Calu3 (cell line): ENCODE data around the gene TSHR. TPM values are rescaled to one million over a fixed set of nuclear protein-coding genes. Genes with fewer than 3 reads are reported as not detected.
"Not testable (repeated sequence)": the region's sequence is repeated elsewhere in the genome, so short reads cannot be mapped to it uniquely, and the experiment has no call there.

Source experiments
- BruUV-seq: library from RNA; stranded (reverse); fragments of 400-500 nt; replicated peaks from 2 replicates; lab custom pipeline; 2021; lab: Mats Ljungman, UMichigan
- CTCF ChIA-PET: fragments of 300-600 bp; sonication (Branson Sonifier 250); formaldehyde crosslinking; loops from one replicate; lab custom pipeline; 2022; ENCODE audit warnings: antibody characterized with exemption; lab: Charles Lee
- DNase-seq: peaks from one replicate; pipeline ENCODE4 v3.0.0; 2022
- H3K27ac Mint-ChIP-seq: one replicate; pipeline ENCODE4 v1.8.0; 2022; ENCODE audit warnings: mixed read lengths; ENCODE audit not compliant: unreplicated experiment
- H3K27me3 Mint-ChIP-seq: one replicate; pipeline ENCODE4 v1.8.0; 2022; ENCODE audit warnings: mixed read lengths; ENCODE audit not compliant: unreplicated experiment
- H3K36me3 Mint-ChIP-seq: one replicate; pipeline ENCODE4 v1.8.0; 2022; ENCODE audit warnings: mild to moderate bottlenecking, moderate library complexity, mixed read lengths; ENCODE audit not compliant: insufficient read depth, unreplicated experiment
- H3K4me1 Mint-ChIP-seq: one replicate; pipeline ENCODE4 v1.8.0; 2022; ENCODE audit warnings: mild to moderate bottlenecking, low read depth, mixed read lengths; ENCODE audit not compliant: unreplicated experiment
- H3K4me3 Mint-ChIP-seq: one replicate; pipeline ENCODE4 v1.8.0; 2022; ENCODE audit warnings: mild to moderate bottlenecking, low read depth, moderate library complexity, mixed read lengths; ENCODE audit not compliant: unreplicated experiment
- H3K9me3 Mint-ChIP-seq: one replicate; pipeline ENCODE4 v1.8.0; 2022; ENCODE audit warnings: low read depth, mixed read lengths; ENCODE audit not compliant: unreplicated experiment
- intact Hi-C: fragments of 100-400 bp; cut with micrococcal nuclease; formaldehyde crosslinking; loops from one replicate; pipeline ENCODE4 v1.10.0; 2022; ENCODE audit not compliant: unreplicated experiment
- total RNA-seq: library from RNA; stranded (reverse); gene quantifications from 2 replicates; pipeline ENCODE4 v1.2.3, GENCODE V29; 2022
- TF ChIP-seq, protein P1 (sequence below): fragments of 200-600 bp; IDR thresholded peaks from one replicate; pipeline ENCODE4 v1.8.0; 2022; ENCODE audit warnings: antibody characterized with exemption; ENCODE audit not compliant: unreplicated experiment

Gene TSHR
- total RNA-seq, 1 experiment from 2014 or later: not detected

DNA sequence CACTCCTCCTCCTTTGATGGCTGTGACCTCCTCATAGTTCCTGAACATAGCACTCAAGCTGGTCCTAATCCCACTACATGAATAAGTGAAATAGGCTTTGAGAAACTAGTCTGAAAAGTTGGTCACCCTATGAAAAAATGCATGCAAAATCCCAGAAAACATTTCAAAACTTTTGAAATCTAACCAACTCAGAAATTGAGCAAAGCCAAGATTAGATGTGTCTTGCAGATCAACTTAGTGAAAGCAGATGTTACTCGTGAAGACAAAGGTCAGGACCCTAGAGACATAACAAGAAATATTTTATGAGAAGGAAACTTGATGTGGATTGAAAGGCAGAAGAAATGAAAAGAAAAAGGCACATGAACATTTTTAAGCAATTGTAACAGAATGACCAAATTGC, 63.3 kb downstream of the TSHR start:
- H3K4me3 Mint-ChIP-seq: no peak overlapping the region
- no TSS peak for BruUV-seq

DNA sequence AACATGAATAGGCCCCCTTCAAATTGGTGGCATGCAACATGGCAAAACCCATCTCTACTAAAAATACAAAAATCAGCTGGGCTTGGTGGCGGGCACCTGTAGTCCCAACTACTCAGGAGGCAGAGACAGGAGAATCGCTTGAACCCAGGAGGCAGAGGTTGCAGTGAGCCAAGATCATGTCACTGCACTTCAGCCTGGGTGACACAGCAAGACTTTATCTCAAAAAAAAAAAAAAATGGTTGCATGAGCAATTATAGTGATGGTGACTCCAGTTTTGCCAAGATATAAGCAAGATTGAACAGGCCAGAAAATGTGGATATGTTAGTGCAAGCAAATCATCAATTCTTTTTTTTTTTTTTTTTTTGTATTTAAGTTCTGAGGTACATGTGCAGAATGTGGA, 63.7 kb downstream of the TSHR start:
- intact Hi-C loops, DNase-seq, H3K4me1 Mint-ChIP-seq, BruUV-seq, H3K36me3 Mint-ChIP-seq, H3K4me3 Mint-ChIP-seq, CTCF ChIA-PET, H3K27me3 Mint-ChIP-seq, H3K27ac Mint-ChIP-seq, H3K9me3 Mint-ChIP-seq: not testable (repeated sequence)

More for the DNA sequence above, 63.3 kb downstream of the TSHR start:
- H3K27me3 Mint-ChIP-seq: no peaks in the 10 kb centered on the region
- H3K4me1 Mint-ChIP-seq: no peaks in the 10 kb centered on the region
- DNase-seq: no peak
- no peaks in the 10 kb centered on the region for H3K36me3 Mint-ChIP-seq
- H3K9me3 Mint-ChIP-seq: no peaks in the 10 kb centered on the region
- no peak overlapping the region for H3K27ac Mint-ChIP-seq
- CTCF ChIA-PET: no interaction called here
- intact Hi-C loops: no loop called here
- TF ChIP-seq, protein P1, sequence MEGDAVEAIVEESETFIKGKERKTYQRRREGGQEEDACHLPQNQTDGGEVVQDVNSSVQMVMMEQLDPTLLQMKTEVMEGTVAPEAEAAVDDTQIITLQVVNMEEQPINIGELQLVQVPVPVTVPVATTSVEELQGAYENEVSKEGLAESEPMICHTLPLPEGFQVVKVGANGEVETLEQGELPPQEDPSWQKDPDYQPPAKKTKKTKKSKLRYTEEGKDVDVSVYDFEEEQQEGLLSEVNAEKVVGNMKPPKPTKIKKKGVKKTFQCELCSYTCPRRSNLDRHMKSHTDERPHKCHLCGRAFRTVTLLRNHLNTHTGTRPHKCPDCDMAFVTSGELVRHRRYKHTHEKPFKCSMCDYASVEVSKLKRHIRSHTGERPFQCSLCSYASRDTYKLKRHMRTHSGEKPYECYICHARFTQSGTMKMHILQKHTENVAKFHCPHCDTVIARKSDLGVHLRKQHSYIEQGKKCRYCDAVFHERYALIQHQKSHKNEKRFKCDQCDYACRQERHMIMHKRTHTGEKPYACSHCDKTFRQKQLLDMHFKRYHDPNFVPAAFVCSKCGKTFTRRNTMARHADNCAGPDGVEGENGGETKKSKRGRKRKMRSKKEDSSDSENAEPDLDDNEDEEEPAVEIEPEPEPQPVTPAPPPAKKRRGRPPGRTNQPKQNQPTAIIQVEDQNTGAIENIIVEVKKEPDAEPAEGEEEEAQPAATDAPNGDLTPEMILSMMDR: no peak

DNA sequence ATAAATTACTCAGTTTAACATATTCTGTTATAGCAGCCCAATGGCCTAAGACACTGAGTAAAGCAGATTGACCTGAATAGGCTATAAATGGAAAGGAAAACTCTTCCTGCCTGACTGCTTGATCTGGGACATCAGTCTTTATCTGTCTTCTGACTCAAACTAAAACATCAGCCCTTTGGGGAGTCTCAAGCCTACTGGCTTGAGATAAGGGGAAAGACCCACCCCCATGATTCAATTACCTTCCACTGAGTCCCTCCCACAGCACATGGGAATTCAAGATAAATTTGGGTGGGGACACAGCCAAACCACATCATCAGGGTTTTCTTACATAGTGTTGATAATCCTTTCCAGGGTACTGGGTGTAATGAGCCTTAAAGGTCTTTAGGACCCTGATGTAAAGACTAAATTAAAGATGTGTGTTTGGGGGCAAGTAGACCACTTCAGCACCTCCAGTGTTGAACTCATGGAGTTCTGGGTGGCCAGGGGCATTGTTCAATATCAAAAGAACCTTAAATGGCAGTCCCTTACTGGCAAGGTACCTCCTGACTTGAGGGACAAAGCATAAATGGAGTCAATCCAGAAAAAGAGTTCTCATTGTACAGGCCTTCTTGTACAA, 67.8 kb downstream of the TSHR start:
- CTCF ChIA-PET: no interaction called here
- BruUV-seq: no TSS peak
- intact Hi-C loops: no loop called here
- H3K9me3 Mint-ChIP-seq: no peaks in the 10 kb centered on the region
- TF ChIP-seq, protein P1: no peak
- no peak for DNase-seq
- no peak overlapping the region for H3K27ac Mint-ChIP-seq
- no peaks in the 10 kb centered on the region for H3K4me1 Mint-ChIP-seq
- H3K4me3 Mint-ChIP-seq: no peak overlapping the region
- H3K27me3 Mint-ChIP-seq: no peaks in the 10 kb centered on the region
- no peaks in the 10 kb centered on the region for H3K36me3 Mint-ChIP-seq

DNA sequence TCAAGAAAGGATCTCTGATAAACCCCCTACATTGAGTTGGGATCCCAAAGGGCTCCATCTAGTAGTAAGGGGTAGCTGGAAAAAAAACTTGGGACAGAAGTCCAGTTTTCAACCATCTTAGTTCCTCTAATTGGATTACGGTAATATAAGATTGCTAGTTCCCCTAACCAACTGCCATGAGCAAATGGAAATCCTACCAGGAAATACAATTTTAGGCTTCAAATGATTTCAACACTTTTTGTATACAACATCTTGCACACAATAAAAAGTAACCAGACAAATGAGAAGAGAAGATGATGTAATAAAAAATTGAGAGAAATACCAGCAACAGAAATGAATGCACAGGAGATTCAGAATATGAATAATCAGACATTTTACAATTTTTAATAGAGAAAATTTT, 73.0 kb downstream of the TSHR start:
- CTCF ChIA-PET: no interaction called here
- intact Hi-C loops: no loop called here

DNA sequence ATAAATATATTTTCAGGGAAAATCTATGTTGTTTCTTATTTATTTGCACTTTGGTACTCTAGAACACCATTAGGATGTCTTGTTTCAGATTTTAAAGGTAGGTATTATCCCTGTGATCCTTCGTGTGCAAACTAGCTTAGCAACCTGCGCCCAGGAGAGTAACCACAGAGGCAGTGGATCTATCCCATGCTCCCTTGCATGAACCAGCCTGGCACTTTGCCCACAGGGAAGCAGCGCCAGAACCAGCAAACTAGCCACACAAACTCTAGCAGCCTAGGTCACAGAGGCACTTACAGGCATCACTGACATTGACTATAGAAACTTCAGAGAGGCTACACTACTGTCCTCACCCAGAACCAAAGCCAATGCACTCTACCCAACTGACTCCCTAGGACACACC, 76.1 kb downstream of the TSHR start:
- CTCF ChIA-PET: no interaction called here
- intact Hi-C loops: no loop called here
- Mint-ChIP-seq H3K4me1 (no peaks in the 10 kb centered on the region), H3K27ac (no peak overlapping the region), H3K4me3 (no peak overlapping the region), H3K9me3 (peaks cover 5% of the 10 kb centered on the region), H3K27me3 (no peaks in the 10 kb centered on the region), H3K36me3 (no peaks in the 10 kb centered on the region)
- DNase-seq: peak; percentile 20
- TF ChIP-seq, protein P1: no peak
- BruUV-seq: no TSS peak

More for the DNA sequence above, 73.0 kb downstream of the TSHR start:
- H3K9me3 Mint-ChIP-seq: no peaks in the 10 kb centered on the region
- DNase-seq: no peak
- TF ChIP-seq, protein P1: no peak
- no peaks in the 10 kb centered on the region for H3K27me3 Mint-ChIP-seq
- H3K27ac Mint-ChIP-seq: no peak overlapping the region
- no peak overlapping the region for H3K4me3 Mint-ChIP-seq
- no peaks in the 10 kb centered on the region for H3K4me1 Mint-ChIP-seq
- H3K36me3 Mint-ChIP-seq: no peaks in the 10 kb centered on the region
- no TSS peak for BruUV-seq
